Subcutaneous adipose tissue (tissue), 4 donors: ENCODE data around the gene TTC9. TPM values are rescaled to one million over a fixed set of nuclear protein-coding genes. Genes with fewer than 3 reads are reported as not detected.

Experiments used
- total RNA-seq, 4 donors: library from RNA; depleted of rRNA; stranded (reverse); fragments of >200 nt; gene quantifications; one replicate each; pipeline ENCODE4 v1.1.0, GENCODE V29; 2016
- TF ChIP-seq, protein P1 (sequence below): fragments of 450-650 bp; IDR thresholded peaks from one replicate; pipeline ENCODE4 v1.5.1; 2016; ENCODE audit warnings: low read depth, mild to moderate bottlenecking, control low read depth, antibody characterized with exemption, moderate library complexity

TTC9 gene
- total RNA-seq, 4 donors from 2014 or later, result 0.22 to 0.65 (median 0.36) TPM

DNA sequence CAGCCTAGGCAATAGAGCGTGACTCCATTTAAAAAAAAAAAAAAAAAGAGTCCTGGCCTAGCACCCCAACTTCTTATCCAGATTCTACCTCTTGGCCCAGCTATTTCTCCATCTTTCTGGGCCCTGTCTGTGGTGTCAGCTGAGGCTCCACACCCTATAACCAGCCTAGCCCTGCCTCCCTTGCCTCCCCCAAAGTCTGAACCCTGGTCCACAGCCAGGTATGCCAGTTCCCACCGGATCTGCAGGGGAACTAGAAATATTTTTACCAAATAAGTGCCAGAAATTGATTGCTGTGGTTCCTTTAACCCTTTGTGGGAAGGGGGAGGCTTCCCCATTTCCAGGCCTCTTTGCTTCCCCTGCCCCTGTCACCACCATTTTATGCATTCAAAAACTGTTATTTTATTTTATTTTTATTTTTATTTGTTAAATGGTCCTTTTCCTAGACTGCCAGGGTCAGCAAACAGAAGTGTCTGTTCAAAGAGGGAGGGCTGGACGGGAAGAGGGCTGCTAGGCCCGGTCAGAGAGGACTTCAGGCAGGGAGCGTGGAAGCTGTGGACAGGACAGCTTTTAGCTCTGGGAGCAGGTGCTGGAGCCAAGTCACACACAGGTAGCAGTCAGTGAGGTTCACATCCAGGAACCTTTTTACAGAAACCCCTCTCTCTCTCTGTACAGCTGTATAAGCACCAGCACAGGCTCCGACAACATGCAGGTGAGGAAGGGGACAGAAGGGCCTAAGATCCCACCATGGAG, 23.2 kb downstream of the TTC9 start:
- TF ChIP-seq, protein P1, sequence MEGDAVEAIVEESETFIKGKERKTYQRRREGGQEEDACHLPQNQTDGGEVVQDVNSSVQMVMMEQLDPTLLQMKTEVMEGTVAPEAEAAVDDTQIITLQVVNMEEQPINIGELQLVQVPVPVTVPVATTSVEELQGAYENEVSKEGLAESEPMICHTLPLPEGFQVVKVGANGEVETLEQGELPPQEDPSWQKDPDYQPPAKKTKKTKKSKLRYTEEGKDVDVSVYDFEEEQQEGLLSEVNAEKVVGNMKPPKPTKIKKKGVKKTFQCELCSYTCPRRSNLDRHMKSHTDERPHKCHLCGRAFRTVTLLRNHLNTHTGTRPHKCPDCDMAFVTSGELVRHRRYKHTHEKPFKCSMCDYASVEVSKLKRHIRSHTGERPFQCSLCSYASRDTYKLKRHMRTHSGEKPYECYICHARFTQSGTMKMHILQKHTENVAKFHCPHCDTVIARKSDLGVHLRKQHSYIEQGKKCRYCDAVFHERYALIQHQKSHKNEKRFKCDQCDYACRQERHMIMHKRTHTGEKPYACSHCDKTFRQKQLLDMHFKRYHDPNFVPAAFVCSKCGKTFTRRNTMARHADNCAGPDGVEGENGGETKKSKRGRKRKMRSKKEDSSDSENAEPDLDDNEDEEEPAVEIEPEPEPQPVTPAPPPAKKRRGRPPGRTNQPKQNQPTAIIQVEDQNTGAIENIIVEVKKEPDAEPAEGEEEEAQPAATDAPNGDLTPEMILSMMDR, result no peak

DNA sequence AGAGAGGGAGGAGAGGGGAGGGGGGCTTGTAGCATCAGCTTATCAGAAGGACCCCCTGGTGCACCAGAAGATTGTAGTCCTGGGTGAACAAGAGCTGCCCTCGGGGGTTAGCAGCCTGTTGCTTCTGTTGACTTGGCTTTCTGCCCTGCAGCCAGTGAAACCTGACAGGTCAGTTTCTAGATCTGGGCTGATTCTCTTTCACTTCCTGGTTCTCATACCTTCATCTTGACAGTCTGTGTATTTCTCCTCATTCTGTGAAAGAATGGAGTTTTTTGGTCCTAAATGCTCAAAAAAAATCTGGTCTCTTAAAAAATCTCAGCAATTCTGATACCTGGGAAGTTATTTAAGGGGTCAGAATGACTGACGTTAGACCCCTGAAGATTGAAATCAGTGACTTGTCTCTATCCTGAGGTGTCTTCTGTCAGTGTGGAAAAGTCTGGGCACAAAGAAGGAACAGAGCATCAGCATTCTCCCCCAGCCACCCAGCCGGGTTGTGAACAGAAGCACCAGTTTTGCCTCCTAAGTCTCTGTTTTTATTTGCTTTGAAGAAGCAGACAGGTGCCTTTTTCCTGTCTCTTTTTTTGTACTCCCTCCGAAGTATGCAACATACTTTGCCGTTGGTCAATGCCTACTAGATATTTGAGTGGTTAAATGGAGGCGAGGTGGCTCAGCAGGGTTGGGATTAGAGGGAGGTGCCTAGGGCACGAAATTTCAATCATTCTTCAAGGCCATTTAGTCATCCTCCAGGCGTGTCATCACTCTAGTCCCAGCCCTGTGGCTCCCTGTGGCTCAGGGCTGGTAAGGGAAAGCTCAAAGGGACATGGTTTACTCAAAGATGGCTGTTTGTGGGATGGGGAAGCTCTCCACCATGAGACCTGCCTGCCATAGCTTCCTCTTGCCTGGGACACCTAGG, 24.0 kb downstream of the TTC9 start:
- TF ChIP-seq, protein P1, result no peak

DNA sequence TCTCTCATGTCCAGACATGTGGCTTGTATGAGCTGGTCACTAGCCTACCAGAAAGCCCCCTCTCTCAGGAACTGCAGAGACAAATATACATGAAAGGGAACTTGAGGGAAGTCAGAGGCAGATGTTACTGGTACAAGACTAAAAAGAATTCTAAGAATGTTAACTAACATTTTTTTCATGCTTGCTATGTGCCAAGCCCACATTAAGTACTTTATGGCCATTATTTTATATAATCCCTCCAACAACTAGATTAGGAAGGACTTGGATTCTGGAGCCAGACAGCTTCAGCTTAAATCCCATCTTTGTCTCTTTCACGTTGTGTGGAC, 24.6 kb downstream of the TTC9 start:
- TF ChIP-seq, protein P1, result no peak

DNA sequence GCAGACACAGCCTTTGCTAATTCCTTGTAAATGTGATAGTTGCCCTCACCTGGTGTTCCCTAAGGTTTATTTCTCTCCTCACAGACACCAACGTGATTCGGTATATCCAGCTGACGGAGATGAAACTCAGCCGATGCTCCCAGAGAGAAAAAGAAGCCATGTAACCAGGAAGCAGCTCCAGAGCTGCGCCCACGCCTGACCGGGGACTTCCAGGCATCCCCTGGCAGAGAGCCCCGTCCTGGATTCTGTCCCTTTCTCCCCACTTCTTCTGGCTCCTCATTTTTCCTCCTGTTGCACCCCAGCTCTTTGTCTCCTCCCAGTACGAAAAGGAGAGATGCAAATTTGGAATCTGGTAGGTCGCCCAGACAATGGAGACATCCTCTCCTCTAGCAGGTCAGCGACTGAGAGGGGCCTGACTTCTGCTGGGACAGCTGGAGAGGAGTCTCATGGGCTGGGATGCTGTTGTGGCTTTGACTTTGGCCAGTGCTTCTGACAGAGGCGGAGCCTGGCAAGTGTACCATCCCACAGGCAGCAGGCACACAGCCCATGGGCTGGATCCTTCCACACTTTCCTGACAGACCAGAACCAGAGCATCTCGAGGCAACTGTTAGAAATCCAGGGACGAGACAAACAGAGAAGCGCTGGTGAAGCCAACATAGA, 29.4 kb downstream of the TTC9 start:
- TF ChIP-seq, protein P1, result no peak

DNA sequence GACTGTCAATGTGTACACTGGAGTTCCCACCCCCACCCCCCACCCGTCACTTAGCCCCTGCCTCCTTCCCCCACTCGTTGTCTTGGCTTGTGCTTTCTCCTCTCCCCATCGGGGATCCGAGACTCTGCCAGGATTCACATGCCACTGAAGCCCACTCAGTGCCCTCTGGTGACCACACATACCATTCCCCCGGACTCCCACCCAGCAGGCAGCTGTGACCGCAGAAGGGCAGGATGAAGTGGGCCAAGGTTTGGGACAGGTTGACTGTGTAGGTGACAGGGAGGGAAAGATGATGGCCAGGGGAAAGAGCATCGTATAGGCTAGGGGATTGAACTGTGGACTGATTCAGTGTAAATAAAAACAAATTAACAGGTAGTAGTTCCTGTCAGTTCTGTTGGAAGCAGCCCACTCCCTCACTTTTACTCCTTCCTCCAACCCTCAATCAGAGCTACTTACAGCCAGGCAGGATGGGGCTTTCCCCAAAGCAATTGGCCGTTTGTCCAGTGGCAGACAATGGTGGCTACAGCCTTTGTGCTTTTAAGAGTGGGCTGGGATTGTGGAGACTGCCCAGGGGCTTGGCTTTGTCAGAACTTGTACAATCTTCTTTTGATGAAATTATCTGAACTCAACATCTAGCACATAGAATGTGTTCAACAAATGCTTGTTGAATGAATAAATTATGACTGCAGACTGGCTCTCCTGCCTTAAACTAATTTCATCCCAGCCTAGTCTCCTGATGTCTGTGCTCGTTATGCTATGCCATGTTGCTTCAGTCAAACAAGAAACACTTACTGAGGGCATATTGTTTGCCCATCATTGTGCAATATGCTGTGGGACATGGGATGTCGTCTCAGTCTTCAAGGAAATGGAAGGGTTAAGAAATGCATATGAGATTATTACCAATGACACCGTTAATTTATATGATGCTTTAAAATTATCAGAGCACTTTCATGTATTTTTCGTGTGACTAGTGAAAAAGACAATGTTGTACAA, 30.2 kb downstream of the TTC9 start:
- TF ChIP-seq, protein P1, result no peak

DNA sequence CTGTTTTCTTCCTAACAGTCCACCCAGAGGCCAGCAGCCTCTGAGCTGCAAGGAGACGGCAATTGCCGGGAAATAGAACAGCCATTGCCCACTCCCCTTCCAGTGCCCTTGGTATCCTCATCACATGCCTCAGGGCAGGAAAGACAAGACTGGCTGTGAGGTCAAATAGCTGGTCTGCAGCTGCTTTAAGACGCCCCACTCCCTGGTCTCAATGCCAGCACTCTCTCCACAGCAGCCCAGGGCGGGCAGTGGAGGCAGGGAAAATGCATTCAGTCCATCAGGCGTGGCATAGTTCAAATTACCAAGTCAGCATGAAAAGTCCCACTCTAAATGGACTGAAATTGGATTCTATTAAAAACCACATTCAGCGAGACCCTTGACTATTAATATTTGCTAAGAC, 35.6 kb downstream of the TTC9 start:
- TF ChIP-seq, protein P1, result no peak
